NOMO-1 treated with DMSO at 0.1 percent for 48 hours (cell line): Measurements from ENCODE around the gene UCHL1.
A peak's percentile ranks its signal among the peaks of the same experiment; 100 is the strongest.
"Not testable (repeated sequence)": the region's sequence is repeated elsewhere in the genome, so short reads cannot be mapped to it uniquely, and the experiment has no call there.

Source experiments
- DNase-seq: peaks from one replicate; lab custom pipeline; 2025; ENCODE audit not compliant: unreplicated experiment; lab: John Stamatoyannopoulos, UW

Gene UCHL1

GRCh38 chr4:41287852-41288251, 31.1 kb downstream of the UCHL1 start:
- DNase-seq = no peak

- no peak for DNase-seq
These were observed 31.5 kb downstream of the UCHL1 start for GRCh38 chr4:41288254-41288653.

GRCh38 chr4:41290479-41290878, 33.8 kb downstream of the UCHL1 start:
- no peak for DNase-seq

DNA sequence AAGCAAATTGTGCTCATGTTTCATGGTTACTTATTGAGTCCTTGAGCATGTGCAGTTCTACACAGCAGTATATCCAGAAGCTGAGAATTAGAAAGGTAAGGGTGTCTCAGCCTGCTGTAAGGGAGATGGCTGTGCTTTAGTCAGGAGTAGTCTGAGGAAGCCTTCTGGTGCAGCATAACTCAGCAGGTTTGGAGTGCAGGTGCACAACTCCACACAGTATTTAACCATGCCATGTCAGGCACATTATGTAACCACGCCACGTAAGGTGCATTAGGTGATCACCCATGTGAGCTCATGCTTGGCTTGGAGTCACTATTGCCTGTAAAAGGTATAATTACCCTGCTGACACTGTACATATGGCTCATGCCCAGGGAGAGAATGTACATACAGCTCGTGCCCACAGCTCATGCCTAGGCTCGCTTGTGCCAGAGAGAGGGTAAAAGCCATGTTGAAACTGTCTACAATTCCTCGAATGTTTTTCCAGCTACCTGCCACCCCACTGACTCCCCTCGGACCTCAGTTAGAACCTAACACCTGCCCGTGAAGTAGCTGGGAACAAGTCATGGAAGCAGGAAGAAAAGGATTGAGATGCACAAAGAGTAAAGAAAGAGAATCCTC, 37.8 kb downstream of the UCHL1 start:
- no peak for DNase-seq

GRCh38 chr4:41296995-41297394, 40.3 kb downstream of the UCHL1 start:
- DNase-seq = no peak

DNA sequence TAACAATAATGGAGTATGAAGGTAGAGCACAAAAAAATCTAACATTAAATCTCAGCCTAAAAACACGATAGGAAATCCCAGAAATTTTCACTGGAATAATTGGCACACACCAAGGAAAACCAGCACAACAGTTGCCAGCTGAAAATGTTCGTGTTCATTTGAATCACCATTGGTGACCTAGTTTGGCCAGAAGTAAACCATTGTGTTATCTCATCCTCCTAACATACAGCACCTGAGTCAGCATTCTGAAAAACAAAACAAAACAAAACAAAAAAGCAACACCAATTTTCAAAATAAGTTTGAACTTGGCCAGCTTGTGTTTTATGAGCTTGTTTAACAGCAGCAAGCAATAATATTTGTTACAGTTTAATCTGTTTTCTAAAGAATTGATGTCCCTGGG, 41.1 kb downstream of the UCHL1 start:
- DNase-seq = no peak

- no peak for DNase-seq
These were observed 42.8 kb downstream of the UCHL1 start for GRCh38 chr4:41299486-41299885.

DNA sequence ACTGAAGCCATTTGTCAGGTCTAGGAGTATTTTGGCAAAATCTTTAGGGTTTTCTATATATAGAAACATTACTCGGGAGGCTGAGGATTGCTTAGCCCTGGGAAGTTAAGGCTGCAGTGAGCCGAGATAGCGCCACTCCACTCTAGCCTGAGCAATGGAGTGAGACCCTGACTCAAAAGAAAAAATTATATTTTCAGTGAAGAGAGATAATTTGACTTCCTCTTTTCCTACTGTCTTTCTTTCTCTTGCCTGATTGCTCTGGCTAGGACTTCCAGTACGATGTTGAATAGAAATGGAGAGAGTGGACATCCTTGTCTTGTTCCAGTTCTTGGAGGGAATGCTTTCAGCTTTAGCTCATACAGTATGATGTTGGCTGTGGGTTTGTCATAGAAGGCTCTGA, 44.4 kb downstream of the UCHL1 start:
- no peak for DNase-seq

GRCh38 chr4:41303372-41304118, 46.8 kb downstream of the UCHL1 start:
- DNase-seq = no peak

GRCh38 chr4:41304221-41304620, 47.5 kb downstream of the UCHL1 start:
- DNase-seq = no peak

DNA sequence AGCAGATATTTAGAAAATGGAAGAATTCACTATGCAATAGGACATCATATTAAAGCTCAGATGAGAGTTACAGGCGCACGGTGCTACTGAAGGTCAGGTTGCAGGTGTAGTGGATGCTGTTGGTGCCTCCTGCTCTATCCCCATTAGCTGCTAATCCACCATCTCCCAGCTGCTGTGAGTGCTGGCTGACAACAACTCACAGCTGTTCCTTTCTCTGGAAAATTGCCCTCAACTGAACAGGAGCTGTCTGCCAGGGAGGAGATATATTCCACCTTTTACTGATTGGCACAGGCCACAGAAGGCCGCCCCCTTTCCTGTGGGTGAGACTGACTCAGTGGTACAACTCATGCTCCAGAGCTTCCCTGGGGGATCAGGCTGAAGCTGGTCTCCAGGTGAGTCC, 48.7 kb downstream of the UCHL1 start:
- DNase-seq = no peak

- peak; percentile 6 for DNase-seq
These were observed 50.9 kb downstream of the UCHL1 start for GRCh38 chr4:41307638-41308037.

- DNase-seq = no peak
These were observed 51.7 kb downstream of the UCHL1 start for GRCh38 chr4:41308398-41308797.

DNA sequence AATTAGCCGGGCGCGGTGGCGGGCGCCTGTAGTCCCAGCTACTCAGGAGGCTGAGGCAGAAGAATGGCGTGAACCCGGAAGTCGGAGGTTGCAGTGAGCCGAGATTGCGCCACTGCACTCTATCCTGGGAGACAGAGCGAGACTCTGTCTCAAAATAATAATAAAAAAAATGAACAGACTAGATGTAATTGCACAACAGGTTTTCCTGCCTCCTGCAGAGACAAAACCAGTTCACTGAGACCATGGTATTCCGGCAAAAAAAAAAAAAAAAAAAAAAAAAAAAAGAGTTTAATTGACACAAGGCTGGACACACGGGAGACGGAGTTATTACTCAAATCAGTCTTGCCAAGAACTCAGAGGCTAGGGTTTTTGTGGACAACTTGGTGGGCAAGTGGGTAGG, 58.7 kb downstream of the UCHL1 start:
- not testable (repeated sequence) for DNase-seq

DNA sequence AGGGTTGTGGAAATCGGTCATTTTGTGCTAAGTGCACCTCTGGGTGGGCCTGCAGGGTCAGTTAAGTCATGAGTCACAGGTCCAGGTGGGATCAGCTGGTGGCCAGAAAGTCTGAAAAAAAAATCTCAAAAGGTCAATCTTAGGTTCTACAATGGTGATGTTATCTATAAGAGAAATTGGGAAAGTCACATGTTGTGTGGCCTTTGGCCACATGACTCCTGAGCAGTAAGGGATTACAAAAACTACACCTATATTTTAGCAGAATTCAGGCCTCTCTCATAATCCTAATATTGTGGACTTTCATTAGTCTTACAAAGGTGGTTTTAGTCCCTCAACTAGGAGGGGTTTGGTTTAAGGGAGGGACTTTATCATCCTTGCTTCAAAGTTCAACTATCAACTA, 59.1 kb downstream of the UCHL1 start:
- DNase-seq = no peak
